A549 (cell line): Measurements from ENCODE around the gene RIPPLY1. TPM values are rescaled to one million over a fixed set of nuclear protein-coding genes. Genes with fewer than 3 reads are reported as not detected.

ENCODE experiments used
- ATAC-seq, 2 experiments: fragments of 200-7000 bp in 1 of 2; fragments of >200 bp in 1 of 2; cut with Nextera tagmentation in 1 of 2; cut with Tn5 transposase in 1 of 2; 3 replicates each; pipeline versions ENCODE4 v1.8.0 to v1.9.1; 2018 to 2020; ENCODE audit warnings: mild to moderate bottlenecking in 1 of 2, moderate library complexity in 1 of 2
- CTCF ChIA-PET: fragments of 300-600 bp; sonication (Branson Sonifier 250); formaldehyde crosslinking; extraction: SDS; loops from one replicate; lab custom pipeline; 2021; ENCODE audit warnings: antibody characterized with exemption, inconsistent platforms; lab: Yijun Ruan, JAX
- POLR2A ChIA-PET: fragments of 350-600 bp; formaldehyde crosslinking; extraction: SDS; loops from one replicate; lab custom pipeline; 2021; ENCODE audit warnings: antibody characterized with exemption, inconsistent platforms; lab: Yijun Ruan, JAX
- DNase-seq, 2 experiments: peaks; one replicate each; pipeline versions ENCODE4 v3.0.0 to v3.0.0-alpha.2; 2011 to 2016; ENCODE audit warnings: low read depth in 1 of 2, low spot score in 1 of 2
- FAIRE-seq: peaks from 2 replicates; lab custom pipeline; 2011; peaks lifted over from hg19 to GRCh38; lab: Jason Lieb, UNC
- H3K27ac ChIP-seq, 2 experiments: fragments of >200 bp; sonication (Bioruptor Twin); formaldehyde crosslinking; 3 replicates each; pipeline ENCODE4 v1.5.1; 2016 to 2017
- H3K4me1 ChIP-seq: fragments of >200 bp; sonication (Bioruptor Twin); formaldehyde crosslinking; 3 replicates; pipeline ENCODE4 v1.6.1; 2016
- H3K4me2 ChIP-seq: fragments of >200 bp; sonication (Bioruptor Twin); formaldehyde crosslinking; 3 replicates; pipeline ENCODE4 v1.6.1; 2016
- H3K4me3 ChIP-seq: fragments of >200 bp; sonication (Bioruptor Twin); formaldehyde crosslinking; 3 replicates; pipeline ENCODE4 v1.5.1; 2016
- H3K9me3 ChIP-seq: fragments of >200 bp; sonication (Bioruptor Twin); formaldehyde crosslinking; 3 replicates; pipeline ENCODE4 v1.6.1; 2016
- CBX2 ChIP-seq: fragments of 200-600 bp; sonication (generic); IDR thresholded peaks from 2 replicates; pipeline ENCODE4 v1.6.1; 2016; ENCODE audit warnings: low read depth, mild to moderate bottlenecking, borderline replicate concordance
- CHD2 ChIP-seq: fragments of 150-350 bp; IDR thresholded peaks from 2 replicates; pipeline ENCODE4 v1.6.1; 2014; ENCODE audit warnings: low read length; ENCODE audit not compliant: partially characterized antibody
- EHF ChIP-seq: fragments of 250-450 bp; sonication (Bioruptor Pico); IDR thresholded peaks from 2 replicates; pipeline ENCODE4 v1.5.0; 2020; ENCODE audit warnings: mild to moderate bottlenecking
- FOSL2 ChIP-seq, 2 experiments: fragments of 450-650 bp in 1 of 2; fragments of >200 bp in 1 of 2; sonication (Bioruptor Twin) in 1 of 2; formaldehyde crosslinking; IDR thresholded peaks; 2 replicates each; pipeline versions ENCODE4 v1.5.0 to v1.6.1; 2016 to 2020; ENCODE audit warnings: mild to moderate bottlenecking in 1 of 2, moderate library complexity in 1 of 2
- HEYL ChIP-seq: fragments of 250-450 bp; sonication (Bioruptor Pico); IDR thresholded peaks from 2 replicates; pipeline ENCODE4 v1.8.0; 2021; ENCODE audit warnings: mild to moderate bottlenecking, moderate library complexity
- HOXB13 ChIP-seq: fragments of 250-450 bp; sonication (Bioruptor Pico); IDR thresholded peaks from 2 replicates; pipeline ENCODE4 v1.5.0; 2020; ENCODE audit warnings: low read depth, mild to moderate bottlenecking, moderate library complexity
- JUN ChIP-seq, 2 experiments: fragments of >200 bp; sonication (Bioruptor Twin); formaldehyde crosslinking; IDR thresholded peaks; 2 replicates in 1 of 2; 3 replicates in 1 of 2; pipeline ENCODE4 v1.6.1; 2016 to 2017
- JUNB ChIP-seq: fragments of >200 bp; sonication (Bioruptor Twin); formaldehyde crosslinking; IDR thresholded peaks from 2 replicates; pipeline ENCODE4 v1.6.1; 2016
- RAD21 ChIP-seq, 2 experiments: fragments of >200 bp in 1 of 2; sonication (Bioruptor Twin) in 1 of 2; formaldehyde crosslinking in 1 of 2; IDR thresholded peaks in 1 of 2; conservative IDR thresholded peaks in 1 of 2; 2 replicates in 1 of 2; 3 replicates in 1 of 2; pipeline ENCODE4 v1.6.1; 2012 to 2018; ENCODE audit warnings: inconsistent platforms in 1 of 2
- SREBF2 ChIP-seq: fragments of 450-650 bp; IDR thresholded peaks from 2 replicates; pipeline ENCODE4 v1.6.1; 2014; ENCODE audit warnings: mild to moderate bottlenecking, moderate library complexity
- TP53 ChIP-seq: fragments of 250-450 bp; sonication (Bioruptor Pico); IDR thresholded peaks from 2 replicates; pipeline ENCODE4 v1.5.0; 2021; ENCODE audit warnings: mild to moderate bottlenecking, moderate library complexity
- ZFP36 ChIP-seq: fragments of 450-650 bp; IDR thresholded peaks from 2 replicates; pipeline ENCODE4 v1.6.1; 2014; ENCODE audit warnings: borderline replicate concordance; ENCODE audit not compliant: partially characterized antibody
- ZNF302 ChIP-seq: fragments of 250-450 bp; sonication (Bioruptor Pico); IDR thresholded peaks from 2 replicates; pipeline ENCODE4 v1.9.0; 2021; ENCODE audit warnings: inconsistent platforms, mild to moderate bottlenecking, moderate library complexity
- WGBS: methylation state at CpG from one replicate; pipeline ENCODE4 v1.1.6; 2017; ENCODE audit errors: missing lambda C conversion rate; 5-methylcytosine and 5-hydroxymethylcytosine counted together
- polyA plus RNA-seq, 4 experiments: library from polyadenylated mRNA; depleted of rRNA in 3 of 4; stranded (reverse); fragments of >200 nt; fragmentation: RNase III in 1 of 4; extraction: RNeasy Plus Mini Kit Qiagen cat#74134 plus additional on column Dnase treatment in 1 of 4; gene quantifications; 2 replicates in 3 of 4; 3 replicates in 1 of 4; pipeline ENCODE4 v1.2.3, GENCODE V29; 2011 to 2017
- TF ChIP-seq, protein P1 (sequence below): fragments of 150-350 bp; IDR thresholded peaks from 2 replicates; pipeline ENCODE4 v1.6.1; 2014; ENCODE audit warnings: low read depth, mild to moderate bottlenecking, low read length
- TF ChIP-seq, protein P2 (sequence below): IDR thresholded peaks from 2 replicates; pipeline ENCODE4 v1.6.1; 2012; ENCODE audit warnings: low read depth, borderline replicate concordance
- TF ChIP-seq, protein P3 (sequence below): fragments of >200 bp; sonication (Bioruptor Twin); formaldehyde crosslinking; IDR thresholded peaks from 2 replicates; pipeline ENCODE4 v1.6.1; 2016
- TF ChIP-seq, protein P4 (sequence below): fragments of >200 bp; sonication (Bioruptor Twin); formaldehyde crosslinking; IDR thresholded peaks from 3 replicates; pipeline ENCODE4 v1.5.1; 2016

RIPPLY1 gene
- polyA plus RNA-seq, 2 of the 4 experiments (the other 2 are of a cell fraction) = 0.14 to 0.17 TPM

DNA sequence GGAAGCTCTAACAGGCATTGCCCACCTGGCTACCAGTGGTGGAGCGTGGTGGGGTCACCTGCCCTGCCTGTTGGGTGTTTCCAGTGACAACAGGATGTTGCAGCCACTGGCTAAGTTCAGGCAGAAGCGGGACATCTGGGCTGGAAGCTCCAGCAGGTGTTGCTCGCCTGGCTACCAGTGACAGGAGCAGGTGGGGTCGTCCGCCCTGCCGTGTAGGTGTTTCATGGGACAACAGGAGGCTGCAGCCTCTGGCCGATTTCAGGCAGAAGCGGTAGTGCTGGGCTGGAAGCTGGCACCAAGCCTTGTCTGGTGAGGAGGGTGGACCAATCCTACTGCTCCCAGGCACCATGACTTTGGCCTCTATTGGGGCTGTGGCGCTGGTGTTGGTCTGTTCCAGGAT, 39.4 kb downstream of the RIPPLY1 start:
- Histone ChIP-seq H3K4me1 (no peaks in the 10 kb centered on the region), H3K27ac (no peak overlapping the region), H3K9me3 (peaks cover 6% of the 10 kb centered on the region; the same call in 2 of the 3 replicates), H3K4me2 (no peak overlapping the region), H3K4me3 (no peak overlapping the region)
- ATAC-seq (no peak), FAIRE-seq (no peak), DNase-seq (no peak)
- CTCF ChIA-PET = interaction anchor here (0.6 to 3.3 kb wide), 4 partner anchors 11 to 1115 kb away, joined by 3 to 13 read pairs (median 4); no protein-coding TSS in a partner anchor
- no CpG with 5 or more reads among the region's 9 CpGs for whole genome bisulfite sequencing
- no peak for TF ChIP-seq ZFP36
- TF ChIP-seq HOXB13 (CRISPR knock-in tag) = no peak
- no peak for TF ChIP-seq ZNF302 (CRISPR knock-in tag)
- TF ChIP-seq FOSL2 (IDR thresholded peaks at IDR 0.05) = no peak
- no peak for TF ChIP-seq FOSL2 (CRISPR knock-in tag; IDR thresholded peaks at IDR 0.05)
- TF ChIP-seq, protein P1, sequence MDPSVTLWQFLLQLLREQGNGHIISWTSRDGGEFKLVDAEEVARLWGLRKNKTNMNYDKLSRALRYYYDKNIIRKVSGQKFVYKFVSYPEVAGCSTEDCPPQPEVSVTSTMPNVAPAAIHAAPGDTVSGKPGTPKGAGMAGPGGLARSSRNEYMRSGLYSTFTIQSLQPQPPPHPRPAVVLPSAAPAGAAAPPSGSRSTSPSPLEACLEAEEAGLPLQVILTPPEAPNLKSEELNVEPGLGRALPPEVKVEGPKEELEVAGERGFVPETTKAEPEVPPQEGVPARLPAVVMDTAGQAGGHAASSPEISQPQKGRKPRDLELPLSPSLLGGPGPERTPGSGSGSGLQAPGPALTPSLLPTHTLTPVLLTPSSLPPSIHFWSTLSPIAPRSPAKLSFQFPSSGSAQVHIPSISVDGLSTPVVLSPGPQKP = no peak
- no peak for TF ChIP-seq EHF (CRISPR knock-in tag)
- TF ChIP-seq CHD2 = no peak
- no peak for TF ChIP-seq SREBF2
- TF ChIP-seq CBX2 = no peak
- TF ChIP-seq TP53 = no peak
- POLR2A ChIA-PET = no interaction called here

DNA sequence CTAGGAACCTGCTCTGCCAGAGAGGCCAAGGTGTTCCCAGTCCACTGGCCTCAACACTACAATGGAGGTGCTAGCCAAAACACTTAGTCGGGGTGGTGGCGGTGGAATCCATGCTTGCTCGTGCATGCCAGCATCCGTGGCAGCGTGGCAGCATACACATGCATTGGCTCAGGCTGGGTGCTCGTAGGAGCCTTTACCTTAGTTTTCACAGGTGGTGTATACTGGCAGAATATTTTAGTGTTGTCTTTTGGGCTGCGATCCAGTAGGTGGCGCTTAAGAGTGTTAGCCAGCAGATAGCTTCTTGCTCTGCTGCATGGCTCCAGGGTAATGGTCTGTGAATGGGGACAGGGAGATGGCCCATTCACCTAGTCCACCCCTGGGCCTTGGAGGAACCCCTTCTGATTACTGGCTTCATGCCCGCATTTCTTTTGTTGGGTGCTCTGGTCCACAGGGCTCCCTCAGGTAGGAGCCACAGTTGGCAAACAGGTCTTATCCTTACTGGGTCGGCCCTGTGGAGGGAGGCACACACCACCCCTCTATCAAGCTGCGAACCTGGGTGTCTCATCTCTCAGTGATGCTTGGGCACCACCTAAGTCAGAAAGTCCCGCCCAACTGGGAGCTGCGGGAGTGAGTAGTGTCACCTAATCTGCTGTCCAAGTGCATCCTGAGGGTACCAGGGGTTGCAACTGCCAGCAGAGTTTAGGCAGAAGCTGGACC, 40.0 kb downstream of the RIPPLY1 start:
- POLR2A ChIA-PET = no interaction called here
- peak; percentile 9 to 32 for DNase-seq
- TF ChIP-seq JUNB (no peak), ZNF302 (CRISPR knock-in tag) (no peak), JUN (IDR thresholded peaks at IDR 0.05) (no peak), CHD2 (no peak), HEYL (CRISPR knock-in tag) (no peak), RAD21 (conservative IDR thresholded peaks at IDR 0.05 in 1 of 2, IDR thresholded peaks at IDR 0.05 in 1 of 2) (peak in 1 of 2 experiments; percentile 36; a peak in 2 of 5 replicates)
- TF ChIP-seq, protein P2, sequence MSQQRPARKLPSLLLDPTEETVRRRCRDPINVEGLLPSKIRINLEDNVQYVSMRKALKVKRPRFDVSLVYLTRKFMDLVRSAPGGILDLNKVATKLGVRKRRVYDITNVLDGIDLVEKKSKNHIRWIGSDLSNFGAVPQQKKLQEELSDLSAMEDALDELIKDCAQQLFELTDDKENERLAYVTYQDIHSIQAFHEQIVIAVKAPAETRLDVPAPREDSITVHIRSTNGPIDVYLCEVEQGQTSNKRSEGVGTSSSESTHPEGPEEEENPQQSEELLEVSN = no peak
- TF ChIP-seq, protein P3, sequence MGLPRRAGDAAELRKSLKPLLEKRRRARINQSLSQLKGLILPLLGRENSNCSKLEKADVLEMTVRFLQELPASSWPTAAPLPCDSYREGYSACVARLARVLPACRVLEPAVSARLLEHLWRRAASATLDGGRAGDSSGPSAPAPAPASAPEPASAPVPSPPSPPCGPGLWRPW = no peak
- TF ChIP-seq, protein P4, sequence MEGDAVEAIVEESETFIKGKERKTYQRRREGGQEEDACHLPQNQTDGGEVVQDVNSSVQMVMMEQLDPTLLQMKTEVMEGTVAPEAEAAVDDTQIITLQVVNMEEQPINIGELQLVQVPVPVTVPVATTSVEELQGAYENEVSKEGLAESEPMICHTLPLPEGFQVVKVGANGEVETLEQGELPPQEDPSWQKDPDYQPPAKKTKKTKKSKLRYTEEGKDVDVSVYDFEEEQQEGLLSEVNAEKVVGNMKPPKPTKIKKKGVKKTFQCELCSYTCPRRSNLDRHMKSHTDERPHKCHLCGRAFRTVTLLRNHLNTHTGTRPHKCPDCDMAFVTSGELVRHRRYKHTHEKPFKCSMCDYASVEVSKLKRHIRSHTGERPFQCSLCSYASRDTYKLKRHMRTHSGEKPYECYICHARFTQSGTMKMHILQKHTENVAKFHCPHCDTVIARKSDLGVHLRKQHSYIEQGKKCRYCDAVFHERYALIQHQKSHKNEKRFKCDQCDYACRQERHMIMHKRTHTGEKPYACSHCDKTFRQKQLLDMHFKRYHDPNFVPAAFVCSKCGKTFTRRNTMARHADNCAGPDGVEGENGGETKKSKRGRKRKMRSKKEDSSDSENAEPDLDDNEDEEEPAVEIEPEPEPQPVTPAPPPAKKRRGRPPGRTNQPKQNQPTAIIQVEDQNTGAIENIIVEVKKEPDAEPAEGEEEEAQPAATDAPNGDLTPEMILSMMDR = peak; percentile 41
- TF ChIP-seq, all 56 proteins: peak for 2
- H3K4me2 ChIP-seq = no peak overlapping the region
- WGBS = 28% methylated on average over 10 of the region's 13 CpGs
- H3K9me3 ChIP-seq = peaks cover 8% of the 10 kb centered on the region; the same call in 2 of the 3 replicates
- CTCF ChIA-PET = interaction anchor here (0.6 to 3.3 kb wide), 4 partner anchors 12 to 1116 kb away, joined by 3 to 13 read pairs (median 4); no protein-coding TSS in a partner anchor
- FAIRE-seq (no peak), ATAC-seq (peak; percentile 80 to 91; a peak in 5 of 6 replicates)
- H3K4me3 ChIP-seq = no peak overlapping the region
- no peaks in the 10 kb centered on the region for H3K4me1 ChIP-seq
- no peak overlapping the region for H3K27ac ChIP-seq

Other genes with a start within 250 kb of the RIPPLY1 start
- gene RNF128, start 176.6 kb downstream of the RIPPLY1 start, polyA plus RNA-seq (2011; rRNA removed) = 0.20 and 0.22 TPM in 2 replicates
- 0.11 to 0.28 TPM (median 0.14 TPM) in 3 replicates for gene RNF128, start 176.6 kb downstream of the RIPPLY1 start, polyA plus RNA-seq (2017; fragmentation: RNase III; extraction: RNeasy Plus Mini Kit Qiagen cat#74134 plus additional on column Dnase treatment)
- 2.9 and 3.3 TPM in 2 replicates for gene TBC1D8B, start 100.7 kb downstream of the RIPPLY1 start, polyA plus RNA-seq (2011; rRNA removed)
- 2.6 to 3.3 TPM (median 3.2 TPM) in 3 replicates for gene TBC1D8B, start 100.7 kb downstream of the RIPPLY1 start, polyA plus RNA-seq (2017; fragmentation: RNase III; extraction: RNeasy Plus Mini Kit Qiagen cat#74134 plus additional on column Dnase treatment)
- 28.1 and 49.2 TPM in 2 replicates for gene CLDN2, start 17.1 kb upstream of the RIPPLY1 start, polyA plus RNA-seq (2011; rRNA removed)
- gene CLDN2, start 17.1 kb upstream of the RIPPLY1 start, polyA plus RNA-seq (2017; fragmentation: RNase III; extraction: RNeasy Plus Mini Kit Qiagen cat#74134 plus additional on column Dnase treatment) = 18.7 to 28.6 TPM (median 24.8 TPM) in 3 replicates
- 91.1 and 98.2 TPM in 2 replicates for gene MORC4, start 96.9 kb upstream of the RIPPLY1 start, polyA plus RNA-seq (2011; rRNA removed)
- 71.1 to 75.7 TPM (median 72.8 TPM) in 3 replicates for gene MORC4, start 96.9 kb upstream of the RIPPLY1 start, polyA plus RNA-seq (2017; fragmentation: RNase III; extraction: RNeasy Plus Mini Kit Qiagen cat#74134 plus additional on column Dnase treatment)
- 20.5 and 25.8 TPM in 2 replicates for gene RBM41, start 215.5 kb upstream of the RIPPLY1 start, polyA plus RNA-seq (2011; rRNA removed)
- 16.2 to 17.7 TPM (median 17.1 TPM) in 3 replicates for gene RBM41, start 215.5 kb upstream of the RIPPLY1 start, polyA plus RNA-seq (2017; fragmentation: RNase III; extraction: RNeasy Plus Mini Kit Qiagen cat#74134 plus additional on column Dnase treatment)